Tibial nerve (tissue), 4 donors: ENCODE results near the gene NLN.
"Not testable (repeated sequence)": the region's sequence is repeated elsewhere in the genome, so short reads cannot be mapped to it uniquely, and the experiment has no call there.

Experiments used
- CTCF ChIP-seq, 5 experiments: fragments of 200-600 bp in 3 of 5; fragments of 450-650 bp in 2 of 5; sonication (generic) in 3 of 5; IDR thresholded peaks; one replicate each; pipeline ENCODE4 v1.5.1; 2016 to 2019; ENCODE audit warnings: antibody characterized with exemption in 5 of 5, mild to moderate bottlenecking in 3 of 5, moderate library complexity in 2 of 5
- EP300 ChIP-seq, 2 donors: sonication (generic); formaldehyde crosslinking; IDR thresholded peaks; one replicate each; pipeline ENCODE4 v1.6.1; 2017; ENCODE audit warnings: antibody characterized with exemption in 2 of 2, mild to moderate bottlenecking in 1 of 2
- POLR2A ChIP-seq, 2 donors: fragments of 450-650 bp; IDR thresholded peaks; one replicate each; pipeline ENCODE4 v1.6.1; 2017; ENCODE audit warnings: antibody characterized with exemption in 2 of 2, mild to moderate bottlenecking in 2 of 2, moderate library complexity in 2 of 2

DNA sequence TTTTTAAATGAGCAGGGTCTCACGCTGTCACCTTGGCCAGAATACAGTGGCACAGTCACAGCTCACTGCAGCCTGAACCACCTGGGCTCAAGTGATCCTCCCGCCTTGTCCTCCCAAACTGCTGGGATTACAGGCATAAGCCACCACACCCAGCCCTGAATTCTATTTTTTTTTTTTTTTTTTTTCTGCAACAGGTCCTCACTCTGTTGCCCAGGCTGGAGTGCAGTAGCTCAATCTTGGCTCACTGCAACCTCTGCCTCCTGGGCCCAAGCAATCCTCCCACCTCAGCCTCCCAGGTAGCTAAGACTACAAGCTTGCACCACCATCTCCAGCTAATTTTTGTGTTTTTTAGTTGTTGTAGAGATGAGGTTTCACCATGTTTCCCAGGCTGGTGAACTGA lies 51.0 kb downstream of the NLN start:
- TF ChIP-seq EP300, CTCF, POLR2A (IDR thresholded peaks at IDR 0.05): not testable (repeated sequence)
